Gastroesophageal sphincter (tissue), 3 donors: ENCODE results near the gene PHF12.

ENCODE experiments used
- CTCF ChIP-seq, 4 experiments: fragments of 200-600 bp in 2 of 4; fragments of 450-650 bp in 2 of 4; sonication (generic) in 1 of 4; IDR thresholded peaks; one replicate each; pipeline ENCODE4 v1.5.1; 2017 to 2019; ENCODE audit warnings: antibody characterized with exemption in 4 of 4, mild to moderate bottlenecking in 2 of 4, moderate library complexity in 2 of 4
- EP300 ChIP-seq: sonication (generic); formaldehyde crosslinking; IDR thresholded peaks from one replicate; pipeline ENCODE4 v1.6.1; 2017; ENCODE audit warnings: antibody characterized with exemption, mild to moderate bottlenecking
- POLR2A ChIP-seq, 2 donors: fragments of 450-650 bp; IDR thresholded peaks; one replicate each; pipeline ENCODE4 v1.6.1; 2017; ENCODE audit warnings: antibody characterized with exemption in 2 of 2, mild to moderate bottlenecking in 2 of 2, moderate library complexity in 1 of 2
- POLR2AphosphoS5 ChIP-seq: sonication (generic); formaldehyde crosslinking; IDR thresholded peaks from one replicate; pipeline ENCODE4 v1.6.1; 2017; ENCODE audit warnings: antibody characterized with exemption

GRCh38 chr17:28928061-28928460 is 23.3 kb downstream of the PHF12 start:
- no peak for TF ChIP-seq CTCF (IDR thresholded peaks at IDR 0.05)
- no peak for TF ChIP-seq POLR2A (IDR thresholded peaks at IDR 0.05)
- TF ChIP-seq EP300: no peak
- no peak for TF ChIP-seq POLR2AphosphoS5
